Measurements from ENCODE around the gene ARHGEF28.

The ARHGEF28 gene

DNA sequence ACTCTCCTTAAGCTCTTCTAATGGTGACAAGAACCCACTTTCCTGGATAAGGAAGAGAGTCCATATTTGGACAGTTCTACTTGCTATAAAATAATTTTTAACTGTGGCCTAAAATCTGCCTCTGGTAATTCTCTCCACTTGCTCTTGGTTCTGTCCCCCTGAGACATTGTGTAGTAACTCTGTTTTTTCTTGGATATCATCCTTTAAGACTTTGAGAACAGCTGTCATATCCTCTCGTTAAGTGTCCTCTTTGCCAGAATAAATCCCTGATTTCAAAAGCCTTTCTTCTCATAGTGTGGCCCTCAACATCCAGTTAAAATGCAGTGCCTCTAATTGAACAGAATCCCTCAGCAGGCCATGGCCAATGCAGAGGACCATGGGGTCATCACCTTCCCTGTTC, 101.5 kb downstream of the ARHGEF28 start:
- ATAC-seq = no peak
- no peak for TF ChIP-seq ZNF565 (CRISPR knock-in tag; conservative IDR thresholded peaks at IDR 0.05; ENCODE audit: low read depth)
- TF ChIP-seq TCF4 (CRISPR knock-in tag; IDR thresholded peaks at IDR 0.05; ENCODE audit: borderline replicate concordance) = no peak
- TF ChIP-seq TOX (CRISPR knock-in tag; IDR thresholded peaks at IDR 0.05; ENCODE audit: borderline replicate concordance) = no peak
- TF ChIP-seq ISL1 (CRISPR knock-in tag; IDR thresholded peaks at IDR 0.05) = no peak
- no peak for TF ChIP-seq ZNF8 (CRISPR knock-in tag; IDR thresholded peaks at IDR 0.05)
- TF ChIP-seq ARNTL (CRISPR knock-in tag; IDR thresholded peaks at IDR 0.05; ENCODE audit: borderline replicate concordance, low read depth) = no peak
- TF ChIP-seq, protein P1, sequence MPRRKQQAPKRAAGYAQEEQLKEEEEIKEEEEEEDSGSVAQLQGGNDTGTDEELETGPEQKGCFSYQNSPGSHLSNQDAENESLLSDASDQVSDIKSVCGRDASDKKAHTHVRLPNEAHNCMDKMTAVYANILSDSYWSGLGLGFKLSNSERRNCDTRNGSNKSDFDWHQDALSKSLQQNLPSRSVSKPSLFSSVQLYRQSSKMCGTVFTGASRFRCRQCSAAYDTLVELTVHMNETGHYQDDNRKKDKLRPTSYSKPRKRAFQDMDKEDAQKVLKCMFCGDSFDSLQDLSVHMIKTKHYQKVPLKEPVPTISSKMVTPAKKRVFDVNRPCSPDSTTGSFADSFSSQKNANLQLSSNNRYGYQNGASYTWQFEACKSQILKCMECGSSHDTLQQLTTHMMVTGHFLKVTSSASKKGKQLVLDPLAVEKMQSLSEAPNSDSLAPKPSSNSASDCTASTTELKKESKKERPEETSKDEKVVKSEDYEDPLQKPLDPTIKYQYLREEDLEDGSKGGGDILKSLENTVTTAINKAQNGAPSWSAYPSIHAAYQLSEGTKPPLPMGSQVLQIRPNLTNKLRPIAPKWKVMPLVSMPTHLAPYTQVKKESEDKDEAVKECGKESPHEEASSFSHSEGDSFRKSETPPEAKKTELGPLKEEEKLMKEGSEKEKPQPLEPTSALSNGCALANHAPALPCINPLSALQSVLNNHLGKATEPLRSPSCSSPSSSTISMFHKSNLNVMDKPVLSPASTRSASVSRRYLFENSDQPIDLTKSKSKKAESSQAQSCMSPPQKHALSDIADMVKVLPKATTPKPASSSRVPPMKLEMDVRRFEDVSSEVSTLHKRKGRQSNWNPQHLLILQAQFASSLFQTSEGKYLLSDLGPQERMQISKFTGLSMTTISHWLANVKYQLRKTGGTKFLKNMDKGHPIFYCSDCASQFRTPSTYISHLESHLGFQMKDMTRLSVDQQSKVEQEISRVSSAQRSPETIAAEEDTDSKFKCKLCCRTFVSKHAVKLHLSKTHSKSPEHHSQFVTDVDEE (CRISPR knock-in tag; IDR thresholded peaks at IDR 0.05) = no peak
- no peak for TF ChIP-seq ZFP30 (CRISPR knock-in tag; IDR thresholded peaks at IDR 0.05)
- TF ChIP-seq BACH2 (CRISPR knock-in tag; IDR thresholded peaks at IDR 0.05; ENCODE audit: borderline replicate concordance) = no peak
- TF ChIP-seq RARB (CRISPR knock-in tag; IDR thresholded peaks at IDR 0.05) = no peak
- TF ChIP-seq PPARA (CRISPR knock-in tag; IDR thresholded peaks at IDR 0.05; ENCODE audit: borderline replicate concordance) = no peak
- no peak for TF ChIP-seq OSR1 (CRISPR knock-in tag; IDR thresholded peaks at IDR 0.05)
- TF ChIP-seq ESRRG (CRISPR knock-in tag; IDR thresholded peaks at IDR 0.05) = no peak
- no peak for TF ChIP-seq ZFP3 (CRISPR knock-in tag; IDR thresholded peaks at IDR 0.05)
- no peak for TF ChIP-seq CSRNP3 (CRISPR knock-in tag; IDR thresholded peaks at IDR 0.05)
- no peak for TF ChIP-seq PATZ1 (CRISPR knock-in tag; IDR thresholded peaks at IDR 0.05; ENCODE audit: borderline replicate concordance)
- TF ChIP-seq ZC3H10 (CRISPR knock-in tag; IDR thresholded peaks at IDR 0.05) = no peak
- no peak for TF ChIP-seq CSDC2 (CRISPR knock-in tag; IDR thresholded peaks at IDR 0.05)

DNA sequence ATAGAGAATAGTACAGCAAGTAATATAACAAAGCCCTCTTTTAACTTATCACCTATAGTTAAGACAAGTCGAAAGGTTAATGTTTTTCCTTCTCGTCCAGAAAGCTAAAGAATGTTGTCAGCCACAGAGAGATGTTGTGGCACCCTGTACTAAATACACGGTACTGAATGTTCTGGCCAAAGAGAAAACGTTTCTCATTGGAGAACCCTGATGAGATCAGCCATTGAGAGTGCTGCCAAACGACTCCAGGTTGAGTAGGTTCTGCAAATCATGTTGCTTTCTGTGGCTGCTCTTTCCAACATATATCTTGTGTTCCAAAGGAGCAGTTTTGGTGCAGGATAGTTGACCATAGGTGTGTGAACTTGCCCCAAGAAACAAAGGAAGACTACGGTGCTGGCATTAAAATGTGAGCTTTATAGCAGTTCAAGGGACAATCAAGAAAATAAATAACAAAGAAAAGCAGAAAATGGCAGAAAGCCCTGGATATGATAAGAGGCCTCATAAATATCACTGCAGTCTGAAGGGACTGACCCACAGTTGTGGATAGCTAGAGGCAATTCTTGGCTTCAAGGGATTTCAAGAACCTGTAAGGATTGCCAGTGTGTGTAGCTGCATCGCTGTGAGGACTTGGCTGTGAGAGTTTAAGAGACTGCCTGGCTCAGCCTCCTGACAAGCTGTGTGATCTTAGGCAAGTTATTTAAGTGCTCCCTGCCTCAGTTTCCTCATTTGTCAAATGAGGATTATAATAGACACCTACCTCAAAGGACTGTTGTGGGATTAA, 102.7 kb downstream of the ARHGEF28 start:
- no peak for ATAC-seq
- TF ChIP-seq, protein P1 (CRISPR knock-in tag; IDR thresholded peaks at IDR 0.05) = no peak
- TF ChIP-seq OSR1 (CRISPR knock-in tag; IDR thresholded peaks at IDR 0.05) = no peak
- TF ChIP-seq CREB5 (CRISPR knock-in tag; IDR thresholded peaks at IDR 0.05; ENCODE audit: low read depth) = no peak
- no peak for TF ChIP-seq TOX (CRISPR knock-in tag; IDR thresholded peaks at IDR 0.05; ENCODE audit: borderline replicate concordance)
- TF ChIP-seq GLIS3 (CRISPR knock-in tag; IDR thresholded peaks at IDR 0.05) = no peak
- no peak for TF ChIP-seq RARB (CRISPR knock-in tag; IDR thresholded peaks at IDR 0.05)
- no peak for TF ChIP-seq PPARA (CRISPR knock-in tag; IDR thresholded peaks at IDR 0.05; ENCODE audit: borderline replicate concordance)
